SIG-M5 treated with dmso at 0.1 percent for 504 hours (cell line): ENCODE results near the gene TRMT61A.

ENCODE experiments used
- DNase-seq: peaks from one replicate; lab custom pipeline; 2025; ENCODE audit not compliant: unreplicated experiment; lab: John Stamatoyannopoulos, UW

TRMT61A gene

GRCh38 chr14:103545915-103546651 is 17.1 kb downstream of the TRMT61A start:
- no peak for DNase-seq

- peak; percentile 5 for DNase-seq
Measured at GRCh38 chr14:103546652-103547454, 17.9 kb downstream of the TRMT61A start.

- DNase-seq = no peak
Measured at GRCh38 chr14:103547455-103547940, 18.5 kb downstream of the TRMT61A start.

- DNase-seq = no peak
Measured at GRCh38 chr14:103547941-103548462, 19.0 kb downstream of the TRMT61A start.

- no peak for DNase-seq
Measured at GRCh38 chr14:103548463-103549351, 19.7 kb downstream of the TRMT61A start.

- no peak for DNase-seq
Measured at GRCh38 chr14:103549361-103550311, 20.6 kb downstream of the TRMT61A start.

GRCh38 chr14:103550451-103551337 is 21.7 kb downstream of the TRMT61A start:
- no peak for DNase-seq

GRCh38 chr14:103551338-103551762 is 22.4 kb downstream of the TRMT61A start:
- no peak for DNase-seq

GRCh38 chr14:103552011-103552845 is 23.2 kb downstream of the TRMT61A start:
- DNase-seq = no peak

GRCh38 chr14:103552846-103553210 is 23.8 kb downstream of the TRMT61A start:
- DNase-seq = no peak

- no peak for DNase-seq
Measured at GRCh38 chr14:103555559-103556337, 26.8 kb downstream of the TRMT61A start.

- DNase-seq = no peak
Measured at GRCh38 chr14:103556946-103557758, 28.2 kb downstream of the TRMT61A start.

GRCh38 chr14:103558071-103558882 is 29.3 kb downstream of the TRMT61A start:
- DNase-seq = no peak

GRCh38 chr14:103559766-103560165 is 30.8 kb downstream of the TRMT61A start:
- DNase-seq = no peak

GRCh38 chr14:103560691-103561090 is 31.7 kb downstream of the TRMT61A start:
- no peak for DNase-seq
